ENCODE results near the gene MOCOS. TPM values are rescaled to one million over a fixed set of nuclear protein-coding genes. Genes with fewer than 3 reads are reported as not detected.

The MOCOS gene
- total RNA-seq, 1 donor from 2014 or later: 0.33 TPM

DNA sequence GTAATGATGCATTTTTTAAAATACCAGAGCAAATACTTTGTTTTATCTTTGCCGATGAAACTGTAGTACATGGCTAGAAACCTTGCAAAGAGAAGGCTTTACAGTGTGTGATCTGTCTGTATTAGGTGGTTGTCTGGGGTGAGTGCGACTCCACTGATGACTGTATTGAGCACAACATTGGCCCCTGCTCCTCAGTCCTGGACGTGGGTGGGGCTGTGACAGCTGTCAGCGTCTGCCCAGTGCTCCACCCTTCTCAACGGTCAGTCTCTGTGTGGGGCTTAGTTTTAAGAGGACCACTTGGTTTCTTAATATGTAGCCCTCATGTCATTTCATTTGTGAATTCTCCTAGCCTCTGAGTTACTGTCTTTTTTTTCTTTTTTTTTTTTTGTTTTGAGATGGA, 17.4 kb upstream of the MOCOS start:
- no peak overlapping the region for H3K4me3 ChIP-seq
- intact Hi-C loops (cut with micrococcal nuclease): no loop called here
- DNase-seq: no peak

GRCh38 chr18:36175481-36175880, 11.8 kb upstream of the MOCOS start:
- Histone ChIP-seq H3K4me1 (peaks cover 13% of the 10 kb centered on the region), H3K4me3 (no peak overlapping the region), H3K9me3 (replicated peaks) (no peaks in the 10 kb centered on the region), H3K27ac (replicated peaks) (no peak overlapping the region), H3K27me3 (ENCODE audit: low read depth) (no peaks in the 10 kb centered on the region), H3K36me3 (peaks cover 60% of the 10 kb centered on the region)
- no peak for TF ChIP-seq CTCF (IDR thresholded peaks at IDR 0.05; ENCODE audit: borderline replicate concordance)
- DNase-seq: no peak
- intact Hi-C loops (cut with micrococcal nuclease): no loop called here

More for the DNA sequence above, 17.4 kb upstream of the MOCOS start:
- no peaks in the 10 kb centered on the region for H3K4me1 ChIP-seq
- H3K36me3 ChIP-seq: peaks cover 93% of the 10 kb centered on the region
- no peak for TF ChIP-seq CTCF (IDR thresholded peaks at IDR 0.05; ENCODE audit: borderline replicate concordance)
- no peak overlapping the region for H3K27ac ChIP-seq (replicated peaks)
- no peaks in the 10 kb centered on the region for H3K27me3 ChIP-seq (ENCODE audit: low read depth)
- no peaks in the 10 kb centered on the region for H3K9me3 ChIP-seq (replicated peaks)

GRCh38 chr18:36176177-36176584, 11.1 kb upstream of the MOCOS start:
- intact Hi-C loops (cut with micrococcal nuclease): no loop called here

DNA sequence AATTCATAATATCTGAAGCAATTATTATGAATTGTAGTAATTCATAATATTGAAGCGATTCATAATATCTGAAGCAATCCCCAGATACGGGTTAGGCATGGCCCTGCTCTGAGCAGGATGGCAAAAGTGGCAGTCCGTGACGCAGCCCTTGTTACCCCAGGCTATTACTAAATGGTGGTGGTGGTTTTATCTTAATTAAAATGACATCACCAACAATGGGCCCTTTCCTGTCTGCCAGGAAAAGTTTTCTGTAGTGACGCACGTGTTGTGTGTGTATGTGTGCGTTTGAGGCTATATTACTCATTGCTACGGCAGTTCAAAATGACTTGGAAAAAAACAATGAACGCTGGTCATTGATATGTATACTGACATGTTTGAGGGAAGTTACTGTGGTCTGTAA, 10.6 kb upstream of the MOCOS start:
- peaks cover 17% of the 10 kb centered on the region for H3K4me1 ChIP-seq
- no peak overlapping the region for H3K27ac ChIP-seq (replicated peaks)
- no peak overlapping the region for H3K4me3 ChIP-seq
- H3K9me3 ChIP-seq (replicated peaks): no peaks in the 10 kb centered on the region
- intact Hi-C loops (cut with micrococcal nuclease): no loop called here
- DNase-seq: no peak
- no peaks in the 10 kb centered on the region for H3K27me3 ChIP-seq (ENCODE audit: low read depth)
- peaks cover 48% of the 10 kb centered on the region for H3K36me3 ChIP-seq
- no peak for TF ChIP-seq CTCF (IDR thresholded peaks at IDR 0.05; ENCODE audit: borderline replicate concordance)

More at GRCh38 chr18:36176177-36176584, 11.1 kb upstream of the MOCOS start:
- no peak overlapping the region for H3K4me3 ChIP-seq
- H3K9me3 ChIP-seq (replicated peaks): no peaks in the 10 kb centered on the region
- peaks cover 53% of the 10 kb centered on the region for H3K36me3 ChIP-seq
- H3K27me3 ChIP-seq (ENCODE audit: low read depth): no peaks in the 10 kb centered on the region
- peaks cover 17% of the 10 kb centered on the region for H3K4me1 ChIP-seq
- no peak for TF ChIP-seq CTCF (IDR thresholded peaks at IDR 0.05; ENCODE audit: borderline replicate concordance)
- no peak overlapping the region for H3K27ac ChIP-seq (replicated peaks)
- DNase-seq: no peak

DNA sequence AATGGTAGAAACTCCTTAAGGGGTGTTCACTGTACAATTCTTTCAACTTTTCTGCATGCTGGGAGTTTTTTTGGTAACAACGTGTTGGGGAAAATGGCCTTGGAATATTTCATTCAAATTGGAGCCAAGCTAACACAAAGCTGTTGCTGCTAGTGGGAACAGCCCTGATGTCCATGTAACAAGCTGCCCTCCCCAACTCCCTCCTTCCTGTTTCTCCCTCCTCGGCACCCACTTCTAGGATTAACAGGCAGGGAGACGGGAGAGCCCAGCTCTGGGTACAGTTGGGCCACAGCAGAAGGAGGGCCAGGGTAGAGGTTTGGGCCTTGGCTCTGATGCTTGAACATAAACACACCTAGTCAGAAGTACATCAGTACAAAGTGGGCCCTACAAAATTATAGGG, 9.4 kb upstream of the MOCOS start:
- intact Hi-C loops (cut with micrococcal nuclease): no loop called here
- H3K27me3 ChIP-seq (ENCODE audit: low read depth): no peaks in the 10 kb centered on the region
- peaks cover 24% of the 10 kb centered on the region for H3K4me1 ChIP-seq
- no peak overlapping the region for H3K4me3 ChIP-seq
- no peak for TF ChIP-seq CTCF (IDR thresholded peaks at IDR 0.05; ENCODE audit: borderline replicate concordance)
- no peak overlapping the region for H3K27ac ChIP-seq (replicated peaks)
- DNase-seq: no peak
- no peaks in the 10 kb centered on the region for H3K9me3 ChIP-seq (replicated peaks)
- peaks cover 36% of the 10 kb centered on the region for H3K36me3 ChIP-seq

All from left ventricle myocardium inferior (tissue), 1 donor.